OCI-LY3 (cell line): ENCODE measurements around the gene KRTCAP2.

Experiments
- EZH2phosphoT487 ChIP-seq: fragments of 200-600 bp; shearing (Covaris generic); IDR thresholded peaks from 2 replicates; pipeline ENCODE4 v1.6.1; 2018; ENCODE audit warnings: antibody characterized with exemption, mixed run types, low read depth
- TF ChIP-seq, protein P1 (sequence below): fragments of 200-600, 300-600 bp; sonication (generic); IDR thresholded peaks from 2 replicates; pipeline ENCODE4 v1.5.1; 2014; ENCODE audit warnings: antibody characterized with exemption, low read length, low read depth

- TF ChIP-seq, protein P1, sequence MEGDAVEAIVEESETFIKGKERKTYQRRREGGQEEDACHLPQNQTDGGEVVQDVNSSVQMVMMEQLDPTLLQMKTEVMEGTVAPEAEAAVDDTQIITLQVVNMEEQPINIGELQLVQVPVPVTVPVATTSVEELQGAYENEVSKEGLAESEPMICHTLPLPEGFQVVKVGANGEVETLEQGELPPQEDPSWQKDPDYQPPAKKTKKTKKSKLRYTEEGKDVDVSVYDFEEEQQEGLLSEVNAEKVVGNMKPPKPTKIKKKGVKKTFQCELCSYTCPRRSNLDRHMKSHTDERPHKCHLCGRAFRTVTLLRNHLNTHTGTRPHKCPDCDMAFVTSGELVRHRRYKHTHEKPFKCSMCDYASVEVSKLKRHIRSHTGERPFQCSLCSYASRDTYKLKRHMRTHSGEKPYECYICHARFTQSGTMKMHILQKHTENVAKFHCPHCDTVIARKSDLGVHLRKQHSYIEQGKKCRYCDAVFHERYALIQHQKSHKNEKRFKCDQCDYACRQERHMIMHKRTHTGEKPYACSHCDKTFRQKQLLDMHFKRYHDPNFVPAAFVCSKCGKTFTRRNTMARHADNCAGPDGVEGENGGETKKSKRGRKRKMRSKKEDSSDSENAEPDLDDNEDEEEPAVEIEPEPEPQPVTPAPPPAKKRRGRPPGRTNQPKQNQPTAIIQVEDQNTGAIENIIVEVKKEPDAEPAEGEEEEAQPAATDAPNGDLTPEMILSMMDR, result no peak
- TF ChIP-seq EZH2phosphoT487, result no peak
Measured at GRCh38 chr1:155170806-155171205, 2.3 kb downstream of the KRTCAP2 start.
